H1 (cell line): ENCODE results near the gene NUPR1. TPM values are rescaled to one million over a fixed set of nuclear protein-coding genes. Genes with fewer than 3 reads are reported as not detected.

Source experiments
- CTCF ChIP-seq, 3 experiments: IDR thresholded peaks; 1 replicate in 2 of 3; 2 replicates in 1 of 3; pipeline versions ENCODE4 v1.5.1 to v1.6.1; 2011; ENCODE audit warnings: low read length in 3 of 3, mild to moderate bottlenecking in 3 of 3, inconsistent platforms in 2 of 3, low read depth in 1 of 3, moderate library complexity in 1 of 3; ENCODE audit not compliant: insufficient read depth in 1 of 3; ENCODE audit errors: control extremely low read depth in 1 of 3
- NANOG ChIP-seq: IDR thresholded peaks from 2 replicates; pipeline ENCODE4 v1.6.1; 2011; ENCODE audit warnings: low read length, low read depth, mild to moderate bottlenecking, inconsistent platforms; ENCODE audit not compliant: insufficient read depth, poor library complexity, severe bottlenecking
- polyA plus RNA-seq, 7 experiments: library from polyadenylated mRNA; depleted of rRNA in 3 of 7; stranded (reverse) in 5 of 7; unstranded in 2 of 7; fragments of >200 nt in 5 of 7; fragments of 200-250 nt in 2 of 7; gene quantifications; 1 replicate in 5 of 7; 2 replicates in 1 of 7; 4 replicates in 1 of 7; pipeline versions ENCODE4 v1.2.1 to v1.2.3, GENCODE V29; 2011 to 2013; ENCODE audit warnings: missing spikeins in 2 of 7, mixed read lengths in 2 of 7
- total RNA-seq: library from RNA; stranded (reverse); fragmentation: NEBNext Ultra II Directional; extraction: Animal tissue kit (Norgen Biotek cat#: 25700); gene quantifications from 2 replicates; pipeline ENCODE4 v1.2.1, GENCODE V29; 2021

NUPR1 gene
- total and polyA plus RNA-seq, 2 of the 8 experiments (the other 6 are each of a cell fraction or from before 2014, with no cell fraction given) = 0.17 to 0.20 TPM

- TF ChIP-seq CTCF (IDR thresholded peaks at IDR 0.05; ENCODE audit: control extremely low read depth in 1 of 3, insufficient read depth in 1 of 3, low read depth in 1 of 3, low read length in 3 of 3) (no peak), NANOG (no peak)
- TF ChIP-seq, all 59 proteins: peak for 0
Measured at GRCh38 chr16:28514246-28514645, 24.5 kb downstream of the NUPR1 start (continued).
